NB4 (cell line): ENCODE measurements around the gene CHP1.
"Not testable (repeated sequence)": the region's sequence is repeated elsewhere in the genome, so short reads cannot be mapped to it uniquely, and the experiment has no call there.

Experiments
- DNase-seq: peaks from one replicate; pipeline ENCODE4 v3.0.0; 2010; ENCODE audit warnings: low read depth
- H3K4me3 ChIP-seq: one replicate; pipeline ENCODE4 v1.5.1; 2011; ENCODE audit warnings: mild to moderate bottlenecking, low read depth, low read length, moderate library complexity
- MAX ChIP-seq: IDR thresholded peaks from 2 replicates; pipeline ENCODE4 v1.6.1; 2011; ENCODE audit warnings: low read depth, low read length
- MYC ChIP-seq: IDR thresholded peaks from 2 replicates; pipeline ENCODE4 v1.6.1; 2011; ENCODE audit warnings: low read depth, low read length
- POLR2A ChIP-seq: IDR thresholded peaks from 2 replicates; pipeline ENCODE4 v1.6.1; 2011; ENCODE audit warnings: mild to moderate bottlenecking; ENCODE audit not compliant: insufficient read length; ENCODE audit errors: extremely low read depth
- TF ChIP-seq, protein P1 (sequence below): IDR thresholded peaks from one replicate; pipeline ENCODE4 v1.5.1; 2012; ENCODE audit warnings: low read depth, low read length

The CHP1 gene

DNA sequence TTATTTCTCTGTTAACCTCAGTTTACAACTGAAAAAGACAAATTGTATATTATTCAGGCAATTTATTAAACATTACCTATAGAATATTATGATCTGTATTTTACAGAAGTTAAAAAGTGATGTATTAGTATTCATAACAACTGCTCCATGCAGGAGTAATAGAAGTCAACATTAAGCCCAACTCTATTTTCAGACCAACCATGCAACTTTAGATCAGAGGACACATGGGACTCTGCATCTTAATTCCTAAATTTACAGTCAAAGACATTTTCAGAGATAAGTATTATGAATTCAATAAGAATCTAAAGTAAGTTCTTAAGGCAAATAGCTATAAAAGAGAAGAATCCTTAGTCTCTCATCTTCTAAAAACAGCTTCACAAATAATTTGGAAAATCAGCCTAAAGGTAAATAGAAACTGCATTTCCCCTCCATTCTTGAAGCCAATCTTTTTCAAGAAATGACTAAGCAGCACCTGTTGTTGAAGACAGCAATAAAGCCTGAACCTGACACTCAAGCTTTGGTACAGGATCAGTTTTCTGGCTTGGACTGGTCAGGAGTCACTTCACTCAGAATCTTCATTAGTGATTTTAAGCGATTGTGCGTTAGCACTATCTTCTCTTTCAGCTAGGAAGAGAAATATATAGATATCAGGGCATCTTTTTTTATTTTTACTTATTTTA is 78.3 kb downstream of the CHP1 start:
- DNase-seq: no peak
- no peak overlapping the region for H3K4me3 ChIP-seq

DNA sequence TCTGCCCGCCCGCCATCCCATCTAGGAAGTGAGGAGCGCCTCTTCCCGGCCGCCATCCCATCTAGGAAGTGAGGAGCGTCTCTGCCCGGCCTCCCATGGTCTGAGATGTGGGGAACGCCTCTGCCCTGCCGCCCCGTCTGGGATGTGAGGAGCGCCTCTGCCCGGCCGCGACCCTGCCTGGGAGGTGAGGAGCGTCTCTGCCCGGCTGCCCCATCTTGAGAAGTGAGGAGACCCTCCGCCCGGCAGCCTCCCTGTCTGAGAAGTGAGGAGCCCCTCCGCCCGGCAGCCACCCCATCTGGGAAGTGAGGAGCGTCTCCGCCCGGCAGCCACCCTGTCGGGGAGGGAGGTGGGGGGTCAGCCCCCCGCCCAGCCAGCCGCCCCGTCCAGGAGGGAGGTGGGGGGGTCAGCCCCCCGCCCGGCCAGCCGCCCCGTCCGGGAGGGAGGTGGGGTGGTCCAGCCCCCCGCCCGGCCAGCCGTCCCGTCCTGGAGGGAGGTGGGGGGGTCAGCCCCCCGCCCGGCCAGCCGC is 89.8 kb downstream of the CHP1 start:
- DNase-seq, H3K4me3 ChIP-seq: not testable (repeated sequence)

More for the DNA sequence above, 78.3 kb downstream of the CHP1 start:
- TF ChIP-seq MAX (no peak), MYC (no peak), POLR2A (no peak)
- TF ChIP-seq, protein P1, sequence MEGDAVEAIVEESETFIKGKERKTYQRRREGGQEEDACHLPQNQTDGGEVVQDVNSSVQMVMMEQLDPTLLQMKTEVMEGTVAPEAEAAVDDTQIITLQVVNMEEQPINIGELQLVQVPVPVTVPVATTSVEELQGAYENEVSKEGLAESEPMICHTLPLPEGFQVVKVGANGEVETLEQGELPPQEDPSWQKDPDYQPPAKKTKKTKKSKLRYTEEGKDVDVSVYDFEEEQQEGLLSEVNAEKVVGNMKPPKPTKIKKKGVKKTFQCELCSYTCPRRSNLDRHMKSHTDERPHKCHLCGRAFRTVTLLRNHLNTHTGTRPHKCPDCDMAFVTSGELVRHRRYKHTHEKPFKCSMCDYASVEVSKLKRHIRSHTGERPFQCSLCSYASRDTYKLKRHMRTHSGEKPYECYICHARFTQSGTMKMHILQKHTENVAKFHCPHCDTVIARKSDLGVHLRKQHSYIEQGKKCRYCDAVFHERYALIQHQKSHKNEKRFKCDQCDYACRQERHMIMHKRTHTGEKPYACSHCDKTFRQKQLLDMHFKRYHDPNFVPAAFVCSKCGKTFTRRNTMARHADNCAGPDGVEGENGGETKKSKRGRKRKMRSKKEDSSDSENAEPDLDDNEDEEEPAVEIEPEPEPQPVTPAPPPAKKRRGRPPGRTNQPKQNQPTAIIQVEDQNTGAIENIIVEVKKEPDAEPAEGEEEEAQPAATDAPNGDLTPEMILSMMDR: no peak

DNA sequence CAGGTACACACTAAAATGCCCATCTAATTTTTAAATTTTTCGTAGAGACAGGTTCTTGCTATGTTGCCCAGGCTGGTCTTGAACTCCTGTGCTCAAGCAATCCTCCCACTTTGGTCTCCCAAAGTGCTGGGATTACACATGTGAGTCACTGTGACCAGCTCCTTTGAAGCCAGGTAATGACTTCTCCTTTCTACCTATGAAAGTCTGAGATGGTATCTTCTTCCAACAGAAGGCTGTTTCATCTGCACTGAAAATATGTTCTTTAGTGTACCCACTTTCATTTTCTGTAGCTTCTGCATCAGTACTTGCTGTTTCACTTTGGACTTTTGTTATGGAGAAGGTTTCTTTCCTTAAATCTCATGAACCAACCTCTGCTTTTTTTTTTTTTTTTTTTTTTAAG is 92.5 kb downstream of the CHP1 start:
- H3K4me3 ChIP-seq: no peak overlapping the region
- TF ChIP-seq, protein P1: no peak
- TF ChIP-seq POLR2A (no peak), MYC (no peak)
- no peak for DNase-seq

DNA sequence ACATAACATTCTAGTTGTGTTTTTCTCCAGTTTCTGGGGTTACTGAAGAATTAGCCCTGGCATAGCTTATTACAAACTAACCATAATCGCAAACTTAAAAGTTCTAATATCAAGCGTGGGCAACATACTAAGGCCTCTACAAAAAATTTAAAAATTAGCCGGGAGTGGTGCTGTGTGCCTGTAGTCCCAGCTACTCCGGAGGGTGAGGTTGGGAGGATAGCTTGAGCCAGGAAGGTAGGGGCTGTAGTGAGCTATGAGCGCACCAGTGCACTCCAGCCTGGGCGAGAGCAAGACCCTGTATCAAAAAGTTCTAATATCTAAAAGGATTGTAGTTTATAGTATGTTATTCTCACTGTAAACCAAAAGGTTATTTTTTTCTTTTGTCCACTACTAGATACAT is 100.2 kb downstream of the CHP1 start:
- peak overlapping the region; percentile 88 for H3K4me3 ChIP-seq
- TF ChIP-seq, protein P1: no peak
- TF ChIP-seq POLR2A (no peak), MAX (no peak), MYC (no peak)

More for the DNA sequence above, 100.2 kb downstream of the CHP1 start:
- no peak for DNase-seq
